HG03175 (cell line): ENCODE results near the gene RALGAPA2.

ENCODE experiments used
- ATAC-seq: cut with Tn5 transposase; IDR thresholded peaks from one replicate; pipeline ENCODE4 v1.9.1; 2021; ENCODE audit warnings: mild to moderate bottlenecking, moderate library complexity; ENCODE audit not compliant: unreplicated experiment

The RALGAPA2 gene

DNA sequence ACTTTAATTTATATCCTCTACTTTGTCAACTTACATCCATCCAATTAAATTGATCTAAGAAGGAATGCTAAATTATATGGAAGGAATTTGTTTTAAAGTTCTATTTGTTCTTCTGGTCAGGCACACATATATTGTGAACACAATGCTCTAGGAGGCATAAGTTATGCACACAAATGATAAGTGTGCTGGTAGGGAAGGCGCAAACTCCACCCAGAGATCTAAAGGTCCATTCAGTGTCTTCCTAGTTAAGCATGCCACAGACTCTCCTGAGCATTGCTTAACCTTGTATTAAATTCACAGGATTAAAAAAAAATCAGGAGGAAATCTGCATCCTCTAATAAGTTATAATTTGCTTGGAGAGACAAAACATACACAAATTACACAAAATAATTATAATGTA lies 127.3 kb downstream of the RALGAPA2 start:
- no peak for ATAC-seq

DNA sequence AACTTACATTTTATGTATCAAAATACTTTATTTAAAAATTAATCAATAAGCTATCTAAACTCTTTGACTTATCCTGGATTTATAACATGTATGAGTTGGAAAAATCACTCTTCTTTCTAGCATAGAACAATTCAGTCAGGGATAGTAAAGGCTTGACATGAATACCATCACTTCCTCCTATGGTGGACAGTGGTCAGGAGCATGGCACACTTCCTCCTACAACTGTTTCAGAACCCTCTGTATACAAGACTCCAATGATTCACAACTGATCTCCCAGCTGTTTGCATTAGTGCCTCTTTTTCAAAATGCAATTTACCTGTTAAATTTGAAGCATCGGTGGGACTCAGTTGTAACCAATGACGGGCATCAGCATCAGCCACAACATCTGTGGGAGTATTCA lies 129.7 kb downstream of the RALGAPA2 start:
- no peak for ATAC-seq

DNA sequence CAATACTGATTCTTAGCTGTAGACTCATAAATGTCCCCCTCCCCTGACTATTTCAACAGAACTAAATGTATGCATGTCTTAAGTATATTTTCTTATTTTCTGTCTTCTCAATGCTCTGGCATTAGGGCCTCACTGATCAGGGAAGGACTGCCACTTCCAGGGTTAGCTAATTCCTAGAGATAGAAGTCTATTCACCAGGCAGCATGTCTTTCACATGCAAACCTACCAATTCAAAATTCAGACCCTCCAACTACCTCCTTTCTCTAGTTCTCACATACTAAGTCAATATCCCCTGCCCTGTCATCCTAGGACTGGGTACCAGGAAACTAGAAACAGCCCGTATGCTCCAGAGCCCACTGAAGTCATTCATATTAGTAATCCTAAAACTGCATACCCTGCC lies 132.3 kb downstream of the RALGAPA2 start:
- ATAC-seq = no peak

DNA sequence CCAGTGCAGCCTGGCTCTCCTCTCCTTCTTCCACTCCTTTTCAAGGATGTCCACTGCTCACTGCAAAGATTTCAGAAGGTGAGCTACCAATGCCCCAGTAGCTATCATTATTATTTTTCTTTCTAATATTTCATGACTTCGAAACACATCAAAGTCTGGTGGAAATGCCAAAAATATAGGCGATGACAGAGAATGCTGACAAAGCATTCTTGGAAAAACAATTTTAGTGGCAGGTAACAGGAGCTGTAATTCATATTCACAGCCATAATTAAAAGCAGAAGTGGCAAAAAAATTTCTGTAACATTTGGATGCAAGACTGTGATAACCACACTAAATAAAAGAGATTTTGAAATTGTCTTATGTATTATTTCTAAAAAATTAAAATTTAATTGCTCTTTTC lies 133.6 kb downstream of the RALGAPA2 start:
- ATAC-seq = no peak

DNA sequence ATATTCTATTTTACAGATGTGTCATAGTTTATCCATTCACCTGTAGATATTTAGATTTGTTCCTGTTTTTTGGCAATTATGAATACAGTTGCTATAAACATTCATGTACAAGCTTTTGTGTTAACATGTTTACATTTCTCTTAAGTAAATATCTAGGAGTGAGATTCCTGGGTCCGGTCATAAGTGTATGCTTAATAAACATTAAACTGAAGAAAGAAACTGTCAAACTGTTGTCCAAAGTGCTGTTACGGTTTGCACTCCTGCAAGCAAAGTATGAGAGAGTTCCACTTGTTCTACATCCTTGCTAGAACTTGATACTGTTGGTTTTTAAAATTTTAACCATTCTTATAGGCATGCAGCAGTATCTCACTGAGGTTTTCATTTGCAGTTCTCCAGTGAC lies 138.6 kb downstream of the RALGAPA2 start:
- no peak for ATAC-seq

DNA sequence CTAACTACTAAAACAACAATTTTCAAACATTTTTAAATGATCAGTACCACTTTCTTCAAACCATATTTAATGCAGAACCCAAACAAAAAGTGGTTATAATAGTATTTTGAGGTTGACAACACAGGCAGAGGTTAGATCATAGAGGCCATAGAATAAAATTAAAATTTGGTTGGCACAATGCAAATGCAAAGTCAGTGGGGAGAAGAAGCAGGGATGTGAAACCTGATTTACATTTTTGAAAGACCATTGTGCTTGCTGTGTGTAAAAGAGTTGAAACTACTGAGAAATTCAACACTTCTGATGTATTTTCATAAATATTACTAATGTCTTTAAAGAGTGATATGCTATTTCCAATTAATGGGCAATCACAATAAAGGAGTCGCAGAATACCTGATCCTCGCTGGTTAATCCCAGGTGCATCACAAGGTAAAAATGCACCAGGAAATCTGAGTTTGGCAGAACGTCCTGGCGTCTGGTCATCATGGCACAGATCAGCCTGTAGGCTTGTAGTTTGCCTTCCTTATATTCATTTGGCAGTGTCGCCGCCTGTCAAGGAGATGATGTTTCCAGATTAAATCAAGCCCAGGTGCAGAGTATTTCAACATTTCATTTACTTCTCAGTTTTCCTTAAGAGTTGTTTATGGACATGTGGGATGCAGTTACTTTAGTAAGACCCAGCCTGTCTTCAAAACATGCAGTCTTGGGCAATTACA lies 141.2 kb downstream of the RALGAPA2 start:
- ATAC-seq = no peak

DNA sequence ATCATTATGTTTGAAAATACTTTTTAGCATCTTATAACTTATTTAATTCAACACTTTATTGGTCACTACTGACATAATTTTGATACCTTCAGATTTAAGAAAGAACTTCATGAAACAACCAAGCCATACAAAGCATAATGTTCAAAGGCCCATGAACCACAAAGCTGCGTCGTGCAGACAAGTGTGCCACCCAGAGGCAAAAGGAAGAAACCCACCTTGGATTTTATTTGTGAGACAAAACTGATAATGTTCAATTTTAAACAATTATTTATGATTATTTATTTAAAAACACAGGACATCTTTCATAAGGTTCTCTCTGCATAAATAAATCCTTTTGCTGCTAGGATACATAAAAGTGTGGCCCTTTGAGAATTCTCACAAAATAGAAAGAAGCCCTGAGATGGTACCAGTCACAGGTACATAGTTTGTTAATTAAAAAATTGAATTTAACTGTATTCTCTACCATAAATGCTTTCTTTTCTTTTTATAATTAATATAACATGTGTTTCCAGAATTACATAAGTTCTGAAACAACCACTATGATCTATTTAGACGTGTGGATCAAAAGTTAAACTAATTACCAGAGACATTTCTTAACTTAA lies 143.7 kb downstream of the RALGAPA2 start:
- ATAC-seq = no peak

DNA sequence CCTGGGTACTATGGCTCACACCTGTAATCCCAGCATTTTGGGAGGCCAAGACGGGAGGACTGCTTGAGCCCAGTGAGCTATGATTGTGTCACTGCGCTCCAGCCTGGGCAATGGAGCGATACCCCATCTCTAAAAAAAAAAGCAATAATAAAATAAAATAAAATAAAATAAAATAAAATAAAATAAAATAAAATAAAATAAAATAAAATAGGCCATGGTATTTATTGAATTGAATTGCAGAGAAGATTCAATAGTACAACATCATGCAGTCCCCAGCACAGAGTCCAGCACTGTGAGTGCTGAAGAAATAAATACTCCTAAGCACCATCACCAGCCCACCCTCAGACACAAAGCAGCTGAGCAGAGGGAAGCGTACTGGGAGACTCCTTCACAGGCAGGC lies 144.7 kb downstream of the RALGAPA2 start:
- no peak for ATAC-seq

DNA sequence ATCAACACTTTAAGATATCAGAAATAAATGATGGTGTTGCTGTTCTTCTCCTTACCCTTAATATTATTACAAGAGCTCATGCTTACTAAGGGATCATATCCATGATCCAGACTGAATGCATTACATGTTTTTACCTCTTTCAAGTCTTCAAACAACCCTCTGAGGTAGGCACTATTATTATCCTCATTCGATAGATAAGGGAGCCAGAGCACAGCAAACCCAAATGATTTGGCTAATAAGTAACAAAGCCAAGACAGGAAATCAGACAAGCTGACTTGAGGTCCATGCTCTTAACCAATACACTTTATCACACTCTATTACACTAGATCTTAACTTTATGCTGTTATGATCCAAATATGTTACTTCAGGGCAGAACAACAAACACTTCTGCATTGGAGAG lies 145.9 kb downstream of the RALGAPA2 start:
- ATAC-seq = no peak

DNA sequence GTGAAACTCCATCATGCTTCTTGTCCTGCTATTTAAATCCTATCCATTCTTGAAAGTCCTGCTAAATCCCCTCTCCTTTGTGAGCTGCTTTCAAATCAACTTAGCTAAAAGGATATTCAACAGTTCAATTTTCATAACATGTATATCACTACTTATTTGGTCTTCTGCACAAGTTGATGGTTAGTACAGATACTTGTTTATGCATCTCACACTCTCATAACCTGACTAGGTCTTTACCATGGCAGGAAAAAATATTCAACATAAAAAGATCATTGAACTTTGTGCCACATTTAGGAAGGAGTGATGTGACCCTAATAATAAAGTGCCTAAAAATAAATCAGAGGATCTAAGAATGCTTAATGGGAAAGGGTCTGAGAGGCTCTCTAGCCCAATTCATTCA lies 148.2 kb downstream of the RALGAPA2 start:
- no peak for ATAC-seq

DNA sequence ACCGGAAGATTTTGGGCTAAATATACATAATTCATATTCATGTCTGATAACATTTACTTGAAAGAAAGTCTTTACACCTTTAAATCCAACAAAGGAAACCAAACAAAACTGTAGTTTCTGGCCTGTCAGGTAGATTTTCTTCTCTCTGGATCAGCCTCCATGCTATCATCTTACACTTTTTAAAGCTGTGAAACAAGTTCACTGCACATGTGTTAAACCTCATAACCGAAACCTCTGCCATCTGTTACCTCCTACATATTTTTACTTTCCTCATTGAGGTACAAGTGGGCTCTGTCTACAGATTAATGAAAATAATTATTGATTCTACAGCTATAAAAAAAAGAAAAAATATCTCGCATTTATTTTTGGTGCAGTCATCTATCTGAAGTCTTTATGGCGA lies 149.9 kb downstream of the RALGAPA2 start:
- ATAC-seq = no peak

DNA sequence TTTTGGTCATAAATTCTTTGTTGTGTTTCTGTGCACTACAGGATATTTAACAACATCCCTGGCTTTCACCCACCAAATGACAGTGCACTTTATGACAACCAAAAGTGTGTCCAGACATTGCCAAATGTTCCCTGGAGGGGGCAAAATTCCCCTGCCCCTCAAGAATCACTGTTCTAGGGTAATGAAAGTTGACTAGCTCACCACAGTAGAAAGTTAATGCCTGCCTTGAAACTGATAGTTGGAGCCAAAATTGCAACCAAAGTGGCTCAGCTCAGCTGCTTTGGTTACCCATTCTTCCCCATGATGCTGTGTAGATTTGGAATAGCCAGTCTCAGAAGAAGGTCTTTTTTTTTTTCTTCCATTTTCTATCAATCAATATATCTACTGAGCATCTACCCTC lies 150.6 kb downstream of the RALGAPA2 start:
- peak; percentile 41 for ATAC-seq

DNA sequence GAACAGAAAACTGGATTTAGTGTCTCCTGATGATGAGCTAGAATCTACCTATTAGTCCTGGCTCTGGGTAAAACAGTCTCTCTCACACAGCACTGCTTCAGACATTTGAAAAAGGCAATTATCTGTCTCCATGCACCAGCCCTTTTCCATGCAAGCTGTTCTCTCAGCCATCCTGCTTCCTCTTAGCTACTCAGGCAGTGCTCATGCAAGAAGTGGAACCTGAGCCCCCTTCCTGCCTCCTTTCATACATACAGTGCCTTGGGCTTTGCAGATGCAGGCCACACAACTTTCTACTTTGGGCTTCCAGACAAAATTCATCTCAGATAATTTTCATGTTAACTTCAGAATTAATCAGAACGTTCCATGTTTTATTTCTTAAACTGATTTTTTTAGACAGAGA lies 151.3 kb downstream of the RALGAPA2 start:
- no peak for ATAC-seq

DNA sequence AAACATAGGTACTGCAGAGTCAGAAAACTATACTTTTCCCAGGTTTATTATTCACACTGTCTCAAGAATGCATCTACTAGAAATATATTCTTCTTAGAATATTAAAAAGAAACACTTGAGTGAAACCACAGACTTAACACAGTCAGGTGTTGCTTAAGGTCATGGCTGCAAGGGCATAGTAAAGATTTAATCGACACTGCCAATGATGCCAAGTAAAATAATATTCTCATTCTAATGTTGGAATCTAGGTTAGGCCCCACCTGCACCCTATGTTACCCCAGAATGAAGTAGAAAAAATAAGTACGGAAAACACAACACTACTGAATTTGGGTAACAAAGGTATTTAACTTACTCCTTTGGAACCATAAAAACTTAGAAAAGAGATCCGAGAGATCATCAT lies 155.0 kb downstream of the RALGAPA2 start:
- no peak for ATAC-seq

DNA sequence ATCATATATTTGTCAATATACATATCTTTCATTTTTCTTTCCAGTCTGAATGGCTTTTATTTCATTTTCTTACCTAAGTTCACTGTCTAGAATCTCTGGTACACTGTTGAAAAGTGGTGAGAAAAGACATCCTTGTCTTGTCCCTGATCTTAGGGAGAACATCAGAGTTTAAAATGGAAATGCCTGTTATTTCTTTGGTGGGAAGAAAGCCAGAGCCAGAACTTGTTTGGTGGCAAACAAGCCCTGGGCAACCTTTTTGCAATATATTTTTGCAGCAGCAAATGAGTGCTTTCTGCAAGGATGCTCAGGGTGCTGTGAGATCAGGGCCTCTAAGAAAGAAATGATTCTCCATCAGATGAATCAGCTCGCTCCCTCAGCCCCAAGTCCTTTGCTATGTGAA lies 156.6 kb downstream of the RALGAPA2 start:
- ATAC-seq = no peak

DNA sequence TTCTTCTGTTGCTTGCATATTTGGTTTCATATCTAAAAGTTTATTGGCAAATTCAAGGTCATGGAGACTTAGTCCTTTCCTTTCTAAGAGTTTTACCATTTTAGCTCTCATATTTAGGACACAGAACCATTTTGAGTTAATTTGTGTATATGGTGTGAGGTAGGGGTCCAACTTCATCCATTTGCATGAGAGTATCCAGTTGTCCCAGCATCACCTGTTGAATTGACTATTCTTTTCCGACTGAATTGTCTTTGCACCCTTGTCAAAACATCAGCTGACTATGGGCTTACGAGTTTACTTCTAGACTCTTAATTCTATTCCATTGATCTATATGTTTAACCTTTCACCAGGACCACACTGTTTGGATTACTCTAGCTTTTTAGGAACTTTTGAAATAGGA lies 157.5 kb downstream of the RALGAPA2 start:
- no peak for ATAC-seq

DNA sequence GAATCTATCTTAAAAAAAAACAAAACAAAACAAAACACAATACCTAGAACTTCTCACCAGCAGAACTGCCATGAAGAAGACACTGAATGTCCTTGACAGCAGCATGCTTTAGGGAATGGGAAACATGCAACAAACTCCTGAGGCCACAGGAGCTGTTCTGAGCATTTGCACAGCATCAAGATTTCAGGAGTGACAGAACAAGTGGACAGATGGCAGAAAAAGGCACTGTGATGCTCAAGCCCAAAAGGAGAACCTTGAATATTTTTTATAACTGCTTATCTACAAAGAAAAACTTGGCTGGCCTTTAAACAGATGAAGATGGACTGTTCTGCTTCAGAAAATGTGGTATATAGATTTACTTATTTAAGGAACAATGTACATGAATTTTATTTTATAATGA lies 158.9 kb downstream of the RALGAPA2 start:
- no peak for ATAC-seq

DNA sequence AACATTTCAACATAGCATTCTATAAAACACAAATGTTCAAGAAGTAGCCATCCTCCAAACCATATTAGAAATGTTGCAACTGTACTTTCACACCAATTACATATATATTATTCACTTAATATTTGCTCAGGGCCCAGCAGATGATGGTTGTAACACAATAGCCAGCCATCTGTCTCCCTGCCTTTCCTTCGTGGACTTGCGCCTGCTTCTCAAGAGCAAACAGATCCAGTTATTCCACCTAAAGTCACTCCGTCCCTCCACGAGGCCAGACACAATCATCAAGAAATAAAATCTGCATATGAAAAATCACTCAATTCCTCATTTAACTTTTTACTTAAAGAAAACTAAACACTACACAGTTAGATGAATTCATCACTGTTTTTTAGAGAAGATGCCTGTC lies 160.4 kb downstream of the RALGAPA2 start:
- ATAC-seq = no peak

DNA sequence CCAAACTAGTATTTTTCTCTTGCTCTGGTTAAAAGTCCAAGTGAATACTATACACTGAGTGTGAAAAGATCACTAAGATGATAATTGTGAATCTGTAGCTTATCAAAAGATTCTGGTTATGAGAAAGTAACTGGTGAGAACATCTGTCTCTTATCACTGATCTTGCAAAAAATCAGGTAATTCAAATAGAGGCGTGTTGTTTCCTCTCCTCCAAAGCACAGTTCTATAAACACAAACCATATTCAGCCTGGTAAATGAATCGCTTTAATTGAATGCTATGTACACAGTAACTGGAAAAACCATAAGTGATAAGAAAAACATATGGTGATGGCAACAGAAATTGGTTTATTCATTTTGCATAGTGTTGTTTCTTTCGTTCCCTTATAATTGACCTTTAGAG lies 161.0 kb downstream of the RALGAPA2 start:
- no peak for ATAC-seq

DNA sequence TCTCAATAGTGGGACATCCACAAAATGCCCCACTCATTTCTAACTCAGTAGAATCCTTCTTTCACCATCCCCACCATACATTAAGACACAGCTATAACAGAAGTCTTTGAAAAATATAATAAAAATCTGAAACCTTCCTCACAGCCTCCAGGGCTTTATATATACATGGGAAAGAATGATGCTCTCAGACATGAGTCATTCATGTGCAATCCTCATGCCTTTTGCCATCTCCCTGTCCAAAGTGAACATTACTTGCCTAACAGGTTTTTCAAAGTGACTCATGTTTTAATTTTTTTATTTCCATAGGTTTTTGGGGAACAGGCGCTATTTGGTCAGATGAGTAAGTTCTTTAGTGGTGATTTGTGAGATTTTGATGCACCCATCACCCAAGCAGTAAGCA lies 162.7 kb downstream of the RALGAPA2 start:
- no peak for ATAC-seq

DNA sequence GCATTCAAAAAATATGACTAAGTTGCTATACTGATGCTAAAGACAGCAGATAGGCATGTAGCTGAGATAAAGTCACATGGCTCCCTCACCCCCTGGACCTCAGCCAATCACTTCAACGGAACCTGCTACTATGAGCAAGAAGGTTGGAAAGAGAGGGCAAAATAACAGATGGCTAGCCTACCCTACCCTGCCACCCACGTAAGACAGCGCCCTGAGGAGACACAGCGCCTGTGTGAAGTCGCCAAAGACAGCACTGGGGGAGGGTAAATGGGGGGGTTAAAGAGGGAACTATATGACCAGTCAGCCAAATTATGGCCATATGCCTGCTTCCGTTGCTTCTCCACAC lies 163.2 kb downstream of the RALGAPA2 start:
- no peak for ATAC-seq

DNA sequence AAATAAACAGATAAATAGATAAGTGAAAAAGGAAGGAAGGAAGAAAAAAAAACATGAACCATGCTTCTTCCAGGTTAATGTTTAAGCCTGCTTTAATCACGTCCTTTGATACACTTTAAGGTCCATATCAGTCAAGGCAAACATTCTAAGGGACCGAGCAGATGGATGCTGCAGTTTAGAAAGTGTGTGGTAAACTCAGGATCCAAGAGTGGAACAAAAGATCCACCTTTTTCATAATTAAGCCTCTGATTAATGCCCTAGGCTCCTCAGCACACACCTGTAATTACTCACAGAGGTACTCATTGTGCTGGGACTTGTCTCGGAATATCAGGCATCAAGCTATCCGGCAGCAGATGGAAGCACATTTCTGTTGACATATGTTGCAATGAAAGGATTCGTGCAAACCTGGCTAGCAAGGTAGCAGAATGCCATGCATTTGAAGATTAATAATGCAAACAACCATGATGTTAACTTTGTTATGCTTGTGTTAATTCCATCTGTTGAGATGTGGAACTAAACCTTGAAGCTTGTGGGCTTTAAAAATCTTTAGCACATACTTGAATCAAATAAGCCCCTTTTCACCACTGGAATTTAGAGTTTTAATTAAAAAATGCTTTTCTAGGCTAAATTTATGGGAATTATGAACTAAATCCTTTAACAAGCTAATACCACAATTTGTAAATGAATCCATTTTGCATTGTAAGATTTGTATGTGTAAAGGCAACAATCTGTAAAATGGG lies 163.7 kb downstream of the RALGAPA2 start:
- ATAC-seq = no peak
